Activated CD8-positive, alpha-beta memory T cell treated with anti-CD3 and anti-CD28 coated beads, Interleukin-2, amount 50 U/mL, for 1 hour (primary cell): ENCODE results near the gene THSD7A.

Experiments
- DNase-seq: peaks from one replicate; pipeline ENCODE4 v3.0.0-alpha.2; 2020; ENCODE audit errors: extremely low read depth

THSD7A gene

DNA sequence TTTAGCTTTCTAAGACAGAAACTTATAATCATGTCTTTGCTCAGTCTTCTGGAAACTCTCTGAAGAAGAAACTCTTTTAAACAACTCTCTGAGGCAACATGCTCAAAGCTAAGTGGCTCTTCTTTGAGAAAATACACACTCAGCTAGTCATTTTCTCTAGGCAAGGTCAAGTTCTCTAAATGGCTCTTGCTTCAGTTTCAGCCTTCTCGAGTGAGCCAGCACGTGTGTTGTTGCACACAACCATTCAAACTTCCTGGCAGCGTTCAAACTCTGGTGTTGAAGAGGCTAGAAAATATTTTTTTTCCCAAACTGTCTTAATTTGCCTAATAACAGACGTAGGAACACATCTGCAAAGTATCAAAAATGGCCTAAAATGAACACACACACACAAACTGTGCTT is 129.1 kb downstream of the THSD7A start:
- DNase-seq, result no peak

DNA sequence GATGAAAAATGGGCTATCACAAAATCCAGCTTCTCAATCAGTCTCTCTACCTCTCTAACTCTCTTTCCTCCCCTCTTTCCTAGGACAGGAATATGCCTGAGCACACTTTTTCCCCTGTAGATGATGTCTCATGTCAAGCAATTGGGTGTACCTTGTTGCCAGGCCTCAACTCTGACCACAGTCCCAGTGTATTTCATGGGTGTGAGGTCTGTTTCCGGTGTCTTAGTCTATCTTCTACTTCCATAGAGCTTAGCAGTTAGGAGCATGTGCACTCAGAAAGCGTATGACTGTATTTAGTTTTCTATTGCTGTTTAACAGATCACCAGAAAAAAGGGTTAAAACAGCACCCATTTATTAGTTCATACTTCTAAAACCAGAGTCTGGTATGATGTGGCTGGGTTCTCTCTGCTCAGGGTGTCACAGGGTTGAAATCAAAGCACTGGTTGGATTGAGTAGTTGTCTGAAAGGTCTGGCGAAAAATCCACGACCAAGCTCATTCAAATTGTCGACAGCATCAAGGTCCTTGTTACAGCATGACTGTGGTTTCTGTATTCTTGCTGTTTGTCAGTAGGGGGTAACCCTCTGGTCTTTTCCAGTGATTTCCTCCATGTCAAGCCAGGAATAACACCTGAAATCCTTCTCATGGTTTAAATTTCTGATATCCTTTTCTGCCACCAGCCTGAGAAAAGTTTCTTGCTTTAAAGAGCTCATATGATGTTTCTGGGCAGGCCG is 130.0 kb downstream of the THSD7A start:
- DNase-seq, result no peak

DNA sequence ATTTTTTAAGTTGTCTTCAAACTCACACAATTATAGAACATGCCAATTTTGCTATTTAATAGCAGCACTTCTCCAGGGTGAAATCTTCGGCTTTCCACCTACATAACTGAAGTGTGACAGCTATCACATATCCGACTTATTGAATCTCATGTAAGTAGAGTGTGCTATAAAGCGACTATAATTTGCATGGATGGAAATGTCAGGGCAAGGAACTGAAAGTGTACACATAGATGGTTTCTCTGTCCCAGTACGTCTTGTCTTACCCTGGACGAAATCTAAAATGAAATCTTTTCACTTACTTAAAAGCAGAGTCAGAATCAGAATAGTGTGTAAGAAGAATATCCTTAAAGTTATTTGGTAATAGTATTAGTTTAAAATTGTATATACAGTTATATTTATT is 132.3 kb downstream of the THSD7A start:
- DNase-seq, result no peak

DNA sequence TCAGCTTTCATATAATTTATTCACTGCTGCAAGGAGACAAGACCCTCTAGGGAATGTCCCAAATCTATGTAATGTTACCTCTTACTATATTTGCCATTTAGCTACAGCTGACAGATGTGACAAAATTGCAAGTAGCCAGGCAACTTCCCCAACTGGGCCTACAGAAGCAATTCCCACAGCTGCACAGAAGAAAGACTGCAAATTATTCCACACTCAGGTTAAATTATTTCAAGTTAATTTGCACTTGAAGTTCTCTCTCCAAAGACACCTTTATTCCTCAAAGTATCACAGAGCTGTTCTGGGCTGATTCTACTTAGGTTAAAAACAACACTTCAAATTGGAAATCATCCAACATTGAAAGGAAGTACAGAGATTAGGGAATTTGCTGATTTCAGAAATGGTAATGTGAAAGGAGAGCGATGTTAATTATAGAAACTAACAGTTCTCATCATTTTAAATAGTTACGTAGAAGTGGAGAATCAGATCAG is 133.6 kb downstream of the THSD7A start:
- no peak for DNase-seq

DNA sequence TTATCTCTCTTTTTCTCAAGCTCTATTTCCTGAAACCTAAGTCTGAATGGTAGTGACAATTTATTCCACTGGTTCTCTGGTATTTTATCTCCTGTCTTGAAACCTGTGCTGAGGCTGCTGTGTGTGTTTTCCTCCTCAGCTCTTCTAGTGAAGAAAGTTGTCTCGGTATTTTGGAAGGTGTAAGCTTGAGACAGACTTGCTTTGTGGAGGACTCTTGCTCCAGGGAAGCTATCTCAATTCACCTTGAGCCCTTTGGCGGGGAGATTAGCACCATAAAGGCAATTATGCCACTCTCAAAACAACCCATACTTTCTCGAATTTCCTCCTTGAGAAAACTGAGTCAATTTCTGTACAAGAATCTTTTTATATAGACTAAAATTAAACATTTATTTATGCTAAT is 141.6 kb downstream of the THSD7A start:
- no peak for DNase-seq

DNA sequence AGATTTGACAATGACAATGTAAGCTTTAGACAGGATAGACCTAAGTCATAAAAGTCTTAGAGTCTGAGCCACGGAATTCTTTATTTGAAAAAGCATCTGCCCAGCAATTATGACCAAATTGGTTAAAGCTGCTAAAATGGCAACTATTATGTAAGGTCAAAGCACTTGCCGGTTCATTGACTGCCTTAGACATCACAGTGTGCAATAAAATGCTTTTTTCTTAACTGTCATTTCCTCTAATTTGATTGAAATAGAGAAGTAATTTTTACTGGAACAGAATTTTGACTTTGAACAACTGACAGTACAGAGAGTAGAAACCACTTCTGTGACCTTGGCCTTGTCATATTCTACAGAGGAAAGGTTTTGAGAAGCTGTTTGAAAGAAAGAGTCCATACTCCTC is 142.9 kb downstream of the THSD7A start:
- DNase-seq, result no peak

DNA sequence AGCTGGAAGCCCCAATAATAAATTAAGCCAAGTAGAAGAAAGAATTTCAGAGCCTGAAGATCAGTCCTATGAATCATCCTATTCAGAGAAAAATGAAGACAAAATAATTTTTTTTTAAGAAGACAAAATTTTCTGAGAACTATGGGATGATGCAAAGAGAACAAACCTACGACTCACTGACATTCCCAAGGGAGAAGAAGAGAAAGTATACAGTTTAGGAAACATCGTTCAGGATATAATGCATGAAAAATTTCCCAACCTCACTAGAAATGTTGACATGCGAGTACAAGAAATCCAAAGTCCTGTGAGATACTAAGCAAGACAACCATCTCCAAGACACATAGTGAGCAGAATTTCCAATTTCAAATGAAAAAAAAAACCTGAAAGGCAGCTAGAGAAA is 150.5 kb downstream of the THSD7A start:
- DNase-seq, result no peak

DNA sequence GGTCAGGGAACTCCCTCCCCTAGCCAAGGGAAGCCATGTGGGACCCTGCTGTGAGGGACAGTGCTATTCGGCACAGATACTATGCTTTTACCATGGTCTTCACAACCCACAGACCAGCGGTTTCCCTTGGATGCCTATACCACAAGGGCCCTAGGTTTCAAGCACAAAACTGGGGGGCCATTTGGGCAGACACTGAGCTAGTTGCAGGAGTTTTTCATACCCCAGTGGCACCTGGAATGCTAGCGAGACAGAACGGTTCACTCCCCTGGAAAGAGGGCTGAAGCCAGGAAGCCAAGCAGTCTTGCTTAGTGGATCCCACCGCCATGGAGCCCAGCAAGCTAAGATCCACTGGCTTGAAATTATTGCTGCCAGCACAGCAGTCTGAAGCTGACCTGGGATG is 156.8 kb downstream of the THSD7A start:
- DNase-seq, result no peak

DNA sequence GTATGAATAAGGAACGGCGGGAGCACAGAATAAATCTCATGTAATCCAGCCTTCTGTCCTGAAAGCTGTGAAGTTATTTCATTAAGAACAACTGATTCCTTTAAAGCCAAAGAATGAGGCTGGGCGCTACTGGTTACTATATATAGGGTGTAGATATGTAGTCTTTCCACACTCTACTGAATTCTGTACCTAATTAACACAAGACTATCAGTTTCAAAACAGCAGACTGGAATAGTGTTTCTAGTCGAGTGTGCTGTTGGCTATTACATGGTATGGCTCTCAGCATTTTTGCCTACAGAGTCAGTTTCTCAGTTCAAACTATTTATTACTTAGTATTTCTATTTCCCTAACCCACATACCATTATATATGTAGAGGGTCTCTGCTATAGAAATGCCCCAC is 163.3 kb downstream of the THSD7A start:
- no peak for DNase-seq

DNA sequence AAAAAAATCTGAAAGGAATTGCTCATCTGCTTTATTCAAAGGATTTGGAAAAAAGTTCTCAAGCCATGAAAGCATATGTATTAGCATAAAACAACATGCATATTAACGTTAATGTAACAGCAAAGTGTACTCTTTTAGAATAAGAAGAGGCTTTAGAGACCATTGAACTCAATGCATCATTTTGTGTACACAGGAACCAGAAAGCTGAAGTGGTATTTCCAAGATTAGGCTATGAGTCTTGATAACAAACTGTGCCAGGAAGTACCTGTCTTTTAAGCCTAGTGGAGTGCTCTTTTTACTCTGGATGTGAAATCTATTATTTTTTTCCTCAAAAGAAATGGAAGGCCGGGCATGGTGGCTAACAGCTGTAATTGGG is 164.2 kb downstream of the THSD7A start:
- DNase-seq, result no peak

DNA sequence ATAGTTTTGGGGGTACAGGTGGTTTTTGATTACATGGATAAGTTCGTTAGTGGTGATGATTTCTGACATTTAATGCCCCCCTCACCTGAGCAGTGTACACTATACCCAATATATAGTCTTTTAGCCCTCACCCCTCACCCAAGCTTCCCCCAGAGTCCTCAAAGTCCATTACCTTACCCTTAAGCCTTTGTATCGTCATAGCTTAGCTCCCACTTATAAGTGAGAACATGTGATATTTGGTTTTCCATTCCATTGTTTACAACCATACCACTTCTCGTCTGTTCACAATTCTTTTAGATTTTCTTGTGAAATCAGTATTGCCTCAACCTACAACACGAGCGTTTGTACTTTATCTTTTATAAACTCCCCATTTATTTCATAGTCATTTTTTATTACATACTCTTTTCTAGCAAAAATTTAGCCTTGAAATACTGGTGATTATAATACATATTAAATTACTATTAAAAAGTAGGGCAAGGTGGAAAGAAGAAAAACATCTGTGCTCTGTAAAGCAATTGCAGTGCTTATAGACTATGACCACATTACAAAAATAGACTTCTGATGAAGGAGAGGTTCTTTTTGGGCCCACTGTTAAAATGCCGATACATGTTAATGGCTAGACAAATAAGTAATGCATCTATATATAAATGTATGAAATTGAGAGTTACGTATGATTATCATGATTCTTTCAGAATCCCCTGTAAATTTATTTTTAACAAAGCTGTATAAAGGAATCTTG is 164.8 kb downstream of the THSD7A start:
- no peak for DNase-seq

DNA sequence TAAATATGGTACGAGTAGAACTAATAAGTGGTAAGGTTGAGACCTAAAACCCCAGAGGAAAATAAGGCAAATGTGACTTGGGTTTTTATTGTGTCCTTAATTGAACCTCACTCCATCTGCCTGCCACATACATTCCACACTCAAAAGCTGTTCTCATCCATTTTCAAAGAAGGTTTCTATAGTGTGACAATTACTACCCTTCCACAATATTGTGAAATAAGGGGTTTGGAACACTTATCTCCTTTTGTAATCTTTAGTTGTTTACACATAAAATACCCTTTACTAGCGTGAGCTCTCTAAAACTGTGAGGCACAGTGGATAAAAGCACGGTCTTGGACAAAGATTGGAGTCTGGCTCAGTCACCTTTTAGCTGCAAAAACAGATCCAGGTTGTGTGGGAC is 166.6 kb downstream of the THSD7A start:
- DNase-seq, result no peak

DNA sequence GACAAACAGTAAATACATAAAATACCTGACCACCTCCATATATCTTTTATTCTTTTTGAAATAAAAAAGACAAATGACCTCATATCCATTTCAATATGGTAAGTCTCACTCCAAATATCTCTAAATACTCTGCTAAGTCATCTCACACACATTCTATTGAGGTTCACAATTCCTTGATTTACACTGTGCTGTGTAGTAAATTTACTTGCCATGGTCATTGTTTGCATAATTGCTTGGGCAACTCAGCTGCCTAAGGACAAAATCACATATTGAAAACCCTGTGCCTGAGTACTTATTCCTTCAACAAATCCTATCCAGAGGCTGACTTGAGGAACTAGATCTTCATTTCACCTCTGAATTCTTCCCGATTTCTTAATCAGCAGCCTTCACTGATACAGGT is 176.4 kb downstream of the THSD7A start:
- no peak for DNase-seq

DNA sequence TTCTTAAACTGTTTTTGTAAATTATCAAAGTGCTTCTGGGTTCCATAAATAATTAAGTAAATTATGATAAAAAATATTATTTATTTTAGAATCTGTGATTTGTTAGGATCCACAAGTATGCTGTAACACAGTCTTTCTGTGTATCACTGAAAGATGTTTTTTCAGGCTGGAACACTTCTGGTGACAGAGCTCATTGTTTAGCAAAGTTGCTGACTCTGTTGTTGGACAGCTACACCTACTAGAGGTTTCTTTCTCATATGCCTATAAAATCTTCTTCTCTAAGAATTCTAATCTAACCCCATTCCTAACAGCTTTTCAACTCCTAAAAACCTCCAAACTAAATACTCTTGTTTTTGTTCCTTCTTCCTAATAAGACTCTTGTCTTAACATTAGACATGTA is 176.8 kb downstream of the THSD7A start:
- no peak for DNase-seq

DNA sequence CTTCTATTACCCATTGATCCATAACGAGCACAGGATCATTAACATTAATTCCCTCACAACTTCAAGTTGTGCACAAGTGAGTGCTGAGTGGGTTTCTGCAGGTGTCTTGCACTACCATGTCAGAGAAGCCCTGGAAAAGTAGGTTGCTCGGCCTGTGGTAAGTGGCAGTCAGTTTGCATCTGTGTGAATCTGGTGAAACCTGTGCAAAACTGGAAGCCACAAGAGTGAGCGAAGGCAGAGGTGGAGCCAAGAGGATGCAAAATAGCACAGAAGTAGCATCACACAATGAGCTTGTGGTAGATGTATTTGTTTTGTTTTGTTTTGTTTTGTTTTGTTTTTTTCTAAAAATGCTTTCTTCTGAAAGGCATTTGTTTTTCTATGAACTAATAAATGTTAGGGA is 181.5 kb downstream of the THSD7A start:
- DNase-seq, result no peak

DNA sequence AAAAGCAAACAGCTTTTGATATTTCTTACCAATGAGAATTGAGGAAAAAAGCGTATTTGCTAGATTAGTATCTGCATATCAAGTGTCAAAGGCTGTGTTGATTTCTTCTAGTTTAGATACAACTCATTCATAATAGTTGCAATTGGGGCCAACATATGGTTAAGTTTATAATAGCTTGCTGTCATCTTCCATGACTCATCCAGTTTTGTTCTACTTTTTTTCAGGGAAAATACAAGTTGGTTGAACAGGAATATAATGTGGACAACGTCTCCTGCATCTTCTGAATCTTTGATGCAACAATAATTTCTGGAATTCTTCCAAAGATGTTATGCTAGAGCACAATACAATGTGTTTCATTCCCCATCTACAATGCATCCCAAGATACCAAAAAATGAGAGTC is 182.0 kb downstream of the THSD7A start:
- DNase-seq, result no peak

DNA sequence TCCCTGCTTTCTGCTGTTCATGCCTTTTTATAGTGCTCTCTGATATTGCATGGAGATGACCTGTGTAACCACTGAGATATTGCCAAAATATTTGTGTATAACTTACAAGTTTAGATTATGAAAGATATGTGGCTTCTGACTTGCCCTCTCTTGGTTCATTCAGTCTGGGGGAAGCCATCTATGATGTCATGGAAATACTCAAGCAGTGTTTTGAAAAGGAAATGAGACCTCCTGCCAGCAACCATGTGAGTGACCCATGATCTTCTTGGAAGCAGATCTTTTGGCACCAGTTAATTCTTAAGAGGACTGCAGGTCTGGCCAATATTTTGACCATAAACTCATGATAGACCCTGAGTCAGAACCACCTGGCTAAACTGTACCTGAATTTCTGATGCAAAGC is 183.0 kb downstream of the THSD7A start:
- DNase-seq, result no peak

DNA sequence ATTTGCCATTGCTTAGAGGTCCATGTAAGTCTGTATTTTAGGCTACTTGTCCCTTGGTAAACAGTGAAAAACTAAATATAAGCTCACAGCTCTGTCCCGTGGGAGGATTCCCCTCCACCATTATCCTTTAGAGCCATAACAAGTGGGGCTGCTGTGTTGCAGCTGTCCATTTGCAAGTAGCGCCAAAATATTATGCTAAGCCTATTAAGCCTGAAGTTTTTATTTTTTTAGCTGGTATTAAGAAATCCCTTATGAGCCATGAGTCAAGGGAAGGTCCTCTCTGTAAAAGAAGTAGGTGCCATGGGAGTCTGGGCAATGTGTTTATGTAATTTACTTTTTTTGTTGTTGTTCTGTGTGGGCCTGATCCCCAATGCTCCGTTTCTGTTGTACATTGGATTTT is 183.9 kb downstream of the THSD7A start:
- no peak for DNase-seq

DNA sequence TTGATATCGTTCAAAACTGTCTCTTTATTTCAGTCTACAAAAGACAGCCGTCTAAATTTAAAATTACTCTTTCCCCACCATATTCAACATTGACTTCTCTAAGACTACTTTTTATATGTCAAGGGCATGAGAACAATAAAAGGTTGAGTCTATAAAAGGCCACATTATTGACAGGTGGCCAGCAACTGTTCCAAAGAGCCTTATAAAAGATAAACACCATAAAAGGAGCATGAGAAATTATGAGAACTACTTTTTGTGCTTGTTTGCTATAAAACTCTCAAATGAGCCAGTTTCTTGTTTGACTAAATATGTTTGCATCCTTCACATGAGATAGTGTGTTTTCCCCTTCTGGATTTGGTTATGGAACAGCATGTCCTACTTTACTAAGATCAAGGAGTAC is 189.2 kb downstream of the THSD7A start:
- DNase-seq, result no peak

DNA sequence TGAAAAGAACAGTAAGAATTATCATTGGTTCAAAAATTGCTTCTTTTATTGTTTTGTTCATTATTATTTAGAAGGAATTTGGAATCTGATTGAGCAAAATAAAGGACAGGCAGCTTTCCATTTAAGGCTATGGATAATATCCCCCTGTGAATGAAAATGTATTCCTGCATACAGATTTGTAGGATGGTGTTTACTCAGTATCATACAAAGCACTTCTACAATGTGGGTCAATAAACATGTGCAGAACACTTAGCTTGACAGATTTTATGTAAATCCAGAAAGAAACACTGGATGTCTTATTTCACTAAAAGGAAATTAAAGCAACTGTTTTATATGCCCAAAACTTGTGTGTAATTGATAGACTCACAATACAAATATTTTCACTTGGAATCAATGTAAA is 189.7 kb downstream of the THSD7A start:
- no peak for DNase-seq

DNA sequence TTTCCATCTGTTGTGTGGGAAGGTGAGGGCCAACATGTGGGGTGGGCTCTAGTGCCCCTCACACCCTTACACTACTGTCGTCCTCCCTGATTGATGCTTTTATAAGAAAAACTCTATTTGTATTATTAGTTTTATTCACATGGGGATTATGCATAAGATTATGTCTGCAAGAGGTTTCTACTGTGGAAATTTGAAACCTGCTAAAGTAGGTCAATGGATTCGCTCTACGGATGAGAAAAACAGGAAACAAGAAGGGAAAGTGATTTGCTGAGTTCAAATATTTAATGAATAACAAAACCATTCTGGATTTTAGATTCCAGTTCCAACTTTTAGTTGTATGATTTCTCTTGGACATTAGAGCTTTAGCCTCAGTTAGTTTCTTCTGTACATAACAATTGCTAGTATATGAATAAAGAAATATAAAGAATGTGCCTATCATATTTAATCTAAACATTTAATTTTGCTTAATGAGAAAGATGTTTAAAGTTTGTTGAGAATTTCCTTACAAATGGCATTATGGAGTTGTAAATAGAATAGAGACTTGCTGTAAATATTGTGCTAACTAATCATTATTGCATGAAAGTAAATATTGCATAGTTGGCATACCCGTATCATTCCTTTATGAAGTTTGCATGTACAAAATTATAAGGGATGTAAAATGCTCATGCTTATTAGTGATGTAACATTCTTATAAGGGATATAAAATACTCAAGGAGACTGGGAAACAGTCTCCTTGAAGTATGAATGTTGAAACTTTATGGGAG is 193.8 kb downstream of the THSD7A start:
- no peak for DNase-seq

DNA sequence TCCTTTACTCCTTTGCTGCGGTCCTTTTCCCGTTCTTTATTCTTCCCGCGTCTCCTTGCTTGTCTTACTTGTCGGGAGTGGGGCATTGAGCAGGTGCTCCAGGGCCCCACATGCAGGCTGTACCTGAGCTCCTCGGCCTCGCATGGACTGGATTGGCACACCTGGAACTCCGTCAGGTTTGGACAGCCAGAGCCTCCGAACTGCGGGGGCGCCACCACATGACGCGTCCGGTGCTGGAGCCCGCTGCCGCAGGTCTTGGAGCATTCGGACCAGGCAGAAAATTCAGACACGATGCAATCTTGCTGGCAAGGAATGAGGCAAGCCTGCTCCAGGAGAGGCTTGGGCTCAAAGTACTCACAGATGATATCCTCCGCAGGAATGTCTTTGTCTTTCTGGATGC is 195.7 kb downstream of the THSD7A start:
- no peak for DNase-seq

DNA sequence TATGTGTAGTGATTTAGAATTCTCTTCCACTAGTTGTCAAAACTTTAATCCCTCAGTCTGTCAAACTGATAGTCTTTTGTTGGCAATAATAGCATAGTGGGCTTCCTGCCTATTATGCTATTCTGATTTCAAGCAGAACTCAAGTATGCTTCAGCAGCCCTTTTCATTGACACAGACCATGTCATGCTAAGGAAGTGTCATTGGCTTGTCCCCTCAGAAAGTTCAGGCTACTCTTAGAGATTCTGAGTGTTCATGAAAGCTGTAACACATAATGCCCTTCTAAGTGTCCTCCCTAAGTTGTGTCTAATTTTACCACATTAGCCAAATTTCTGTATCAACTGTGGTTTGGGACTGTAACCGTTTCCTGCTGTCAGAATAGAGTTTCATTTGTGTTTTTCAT is 198.7 kb downstream of the THSD7A start:
- no peak for DNase-seq
